Measurements from ENCODE around the gene CARD14.
A peak's percentile ranks its signal among the peaks of the same experiment; 100 is the strongest.

CARD14 gene

GRCh38 chr17:80212962-80213642, 43.3 kb downstream of the CARD14 start:
- DNase-seq: no peak

DNA sequence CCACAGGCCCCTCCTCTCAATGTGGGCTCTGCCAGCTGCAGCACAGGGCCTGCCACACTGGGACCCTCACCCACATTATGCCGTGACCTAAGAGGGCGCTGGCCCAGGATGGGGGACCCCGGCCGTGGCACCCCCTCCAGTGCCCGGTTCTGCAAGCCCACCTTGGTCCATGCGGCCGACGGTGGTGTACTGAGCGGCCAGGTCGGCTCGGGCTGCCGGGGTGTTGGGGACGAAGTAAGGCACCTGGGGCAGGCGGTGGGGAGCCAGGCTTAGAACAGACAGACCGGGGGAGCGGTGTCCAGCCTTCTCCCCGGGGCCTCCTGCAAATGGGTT, 43.8 kb downstream of the CARD14 start:
- no peak for DNase-seq

DNA sequence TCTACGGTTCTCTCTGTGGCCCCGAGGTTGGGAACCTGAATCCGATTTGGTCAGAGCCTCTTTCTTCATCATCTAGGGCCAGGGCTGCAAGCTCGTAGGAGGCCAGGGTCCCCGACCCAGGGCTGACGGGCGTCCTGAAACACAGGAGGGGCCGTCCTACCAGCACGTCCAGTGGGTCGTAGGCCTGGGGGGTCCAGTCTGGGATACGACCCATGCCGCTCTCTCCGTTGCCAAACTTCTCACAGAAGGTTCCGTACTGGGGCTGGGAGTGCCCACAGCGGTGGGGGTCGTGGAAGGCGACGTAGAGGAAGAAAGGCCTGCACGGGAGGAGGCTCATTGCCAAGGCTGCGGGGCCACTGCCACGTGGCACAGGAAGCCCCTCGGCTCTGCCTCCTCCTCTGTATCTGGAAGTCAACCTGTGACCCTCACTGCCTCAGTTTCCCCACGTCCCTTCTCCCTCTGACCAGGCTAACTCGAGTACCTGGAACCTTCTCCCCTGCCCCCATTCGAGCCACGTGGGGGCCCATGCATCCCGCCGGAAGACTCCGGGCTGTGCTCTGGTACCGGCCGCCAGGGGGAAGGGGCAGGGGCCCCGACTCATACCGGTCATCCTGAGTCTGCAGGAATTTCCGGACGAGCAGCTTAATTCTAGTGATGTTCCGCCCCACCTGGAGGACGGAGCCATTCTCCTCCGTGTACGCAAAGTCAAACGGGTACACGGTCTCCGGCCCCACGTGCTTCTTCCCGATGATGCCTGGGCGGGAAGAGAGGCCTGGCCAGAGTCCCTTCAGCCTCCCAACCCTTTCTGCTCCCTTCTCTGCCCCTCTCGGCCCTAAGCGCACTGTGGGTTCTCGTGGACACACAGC, 44.4 kb downstream of the CARD14 start:
- no peak for DNase-seq

DNA sequence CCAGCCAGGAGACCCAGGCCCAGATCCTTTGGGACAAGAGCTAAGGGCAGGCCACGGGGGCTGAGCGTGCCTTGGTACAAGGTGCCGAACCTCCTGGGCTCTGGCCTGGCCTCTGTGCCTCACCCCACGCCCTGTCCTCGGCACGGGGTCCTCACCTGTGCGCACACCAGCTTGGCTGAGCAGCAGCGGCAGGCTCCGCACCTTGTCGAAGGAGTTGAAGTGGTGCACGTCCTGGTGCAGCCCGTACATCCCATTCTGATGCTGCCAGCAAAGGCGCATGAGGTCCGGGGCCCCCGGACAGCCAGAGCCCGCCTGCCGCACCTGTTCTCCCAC, 45.0 kb downstream of the CARD14 start:
- DNase-seq: no peak

DNA sequence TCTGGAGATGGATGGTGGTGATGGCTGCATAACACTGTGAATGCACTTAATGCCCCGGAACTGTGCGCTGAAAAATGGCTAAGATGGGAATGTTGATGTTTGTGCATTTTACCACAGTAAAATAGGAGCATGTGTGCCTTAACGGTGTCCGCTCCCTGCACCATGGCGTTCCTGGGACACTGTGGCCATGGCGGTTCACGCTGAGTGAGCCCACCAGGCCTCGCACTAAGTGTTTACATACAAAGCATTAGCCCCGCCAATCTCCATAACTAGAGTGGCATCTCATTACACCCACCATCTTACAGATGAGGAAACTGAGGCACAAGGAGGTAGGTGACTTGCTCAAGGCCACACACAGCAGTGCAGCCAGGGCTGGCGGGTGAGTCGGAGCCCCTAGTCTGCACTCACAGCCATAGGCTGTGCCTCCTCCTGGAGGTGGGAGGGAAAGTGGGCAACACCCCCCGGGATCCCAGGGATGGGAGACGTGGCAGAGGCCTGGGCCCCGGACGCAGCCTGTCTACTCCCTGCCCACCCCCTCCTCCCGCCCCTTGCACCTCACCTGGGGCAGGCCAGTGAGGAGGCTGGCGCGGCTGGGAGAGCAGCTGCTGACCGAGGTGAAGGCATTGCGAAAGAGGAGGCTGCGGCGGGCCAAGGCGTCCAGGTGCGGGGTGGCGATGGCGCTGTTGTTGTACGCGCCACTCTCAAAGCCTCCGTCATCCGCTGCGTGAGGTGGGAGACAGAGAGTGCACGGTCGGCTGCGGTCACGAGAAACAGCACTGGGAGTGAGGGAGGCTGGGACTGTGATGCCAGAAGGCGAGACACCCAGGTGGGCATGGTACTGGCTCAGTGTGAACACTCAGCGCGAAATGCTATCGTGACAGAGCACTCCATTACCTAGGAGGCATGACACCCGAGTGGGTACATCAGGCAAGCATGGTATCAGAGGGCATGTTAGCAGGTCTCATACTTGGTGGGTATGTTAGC, 46.9 kb downstream of the CARD14 start:
- DNase-seq: peak; percentile 29

DNA sequence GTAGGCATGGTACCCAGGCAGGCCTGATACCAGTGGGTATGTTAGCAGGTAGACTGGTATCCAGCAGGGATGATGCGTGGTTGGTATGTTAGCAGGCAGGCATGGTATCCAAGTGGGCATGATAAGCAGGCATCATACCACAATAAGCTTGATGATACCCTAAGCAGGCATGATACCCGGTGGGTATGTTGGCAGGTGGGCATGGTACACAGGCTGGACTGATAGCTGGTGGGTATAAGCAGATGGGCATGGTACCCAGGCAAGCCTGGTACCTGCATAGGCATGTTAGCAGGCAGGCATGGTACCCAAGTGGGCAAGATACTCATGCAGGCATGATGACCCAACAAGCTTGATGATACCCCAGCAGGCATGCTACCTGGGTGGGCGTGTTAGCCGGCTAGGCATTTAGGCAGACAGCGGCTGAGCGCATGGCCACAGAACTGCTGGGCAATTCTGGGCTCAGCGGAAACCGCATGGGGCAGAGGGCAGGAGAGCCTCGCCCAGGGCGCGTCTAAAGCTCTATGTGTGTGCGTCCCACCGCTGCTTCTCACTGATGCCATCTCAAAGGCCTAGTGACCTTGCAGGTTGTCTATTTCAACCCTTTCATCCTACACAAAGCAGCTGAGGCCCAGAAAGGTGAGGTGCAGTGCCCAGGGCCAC, 48.0 kb downstream of the CARD14 start:
- DNase-seq: no peak

DNA sequence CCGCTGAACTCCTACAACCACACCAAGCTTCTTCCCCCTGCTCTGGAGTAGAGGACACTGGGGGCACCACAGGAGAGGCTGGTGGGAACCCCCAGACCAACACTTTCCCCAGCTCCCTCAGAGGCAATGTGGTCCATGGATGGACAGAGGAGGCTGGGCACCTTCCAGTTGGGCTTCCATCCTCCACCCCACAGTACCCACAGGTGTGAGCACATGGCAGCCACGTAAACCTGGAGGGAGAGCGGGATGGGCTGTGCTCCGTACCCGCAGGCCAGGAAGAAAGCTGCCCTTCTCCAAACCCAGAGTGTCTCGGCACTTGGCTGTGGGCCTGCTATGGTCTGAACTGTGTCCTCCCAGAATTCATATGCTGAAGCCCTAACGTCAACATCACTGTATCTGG, 48.6 kb downstream of the CARD14 start:
- no peak for DNase-seq

DNA sequence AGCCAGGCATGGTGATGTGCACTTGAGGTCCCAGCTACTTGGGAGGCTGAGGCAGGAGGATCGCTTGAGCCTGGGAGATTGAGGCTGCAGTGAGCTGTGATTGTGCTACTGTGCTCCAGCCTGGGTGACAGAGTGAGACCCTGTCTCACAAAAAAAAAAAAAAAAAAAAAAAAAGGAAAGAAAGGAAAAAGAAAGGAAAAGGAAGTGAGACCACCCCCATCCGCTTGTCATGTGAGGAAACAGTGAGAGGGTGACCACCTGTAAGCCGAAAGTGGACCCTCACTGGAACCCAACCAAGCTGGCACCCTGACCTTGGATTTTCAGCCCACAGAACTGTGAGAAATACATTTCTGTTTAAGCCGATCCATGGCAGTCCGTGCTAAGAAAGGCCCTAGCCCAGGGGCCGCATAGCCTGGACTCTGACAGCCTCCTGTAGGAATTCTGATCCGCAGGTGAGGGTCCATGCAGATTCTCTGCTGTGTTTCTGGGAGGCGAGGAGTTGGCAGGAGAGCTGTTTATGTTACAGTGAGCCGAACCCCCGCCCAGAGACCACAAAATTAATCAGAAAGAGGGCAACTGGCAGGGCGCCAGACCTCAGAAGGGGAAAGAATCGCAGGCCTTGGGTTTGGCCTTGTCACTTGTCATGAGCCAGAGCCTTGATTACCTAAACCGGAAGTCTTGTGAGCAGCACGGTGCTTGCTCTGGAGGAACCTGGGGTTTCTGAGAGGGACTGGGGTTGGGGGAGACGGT, 49.4 kb downstream of the CARD14 start:
- peak; percentile 32 for DNase-seq

GRCh38 chr17:80219763-80220053, 49.9 kb downstream of the CARD14 start:
- no peak for DNase-seq

- DNase-seq: peak; percentile 75
Measured at GRCh38 chr17:80220054-80220735, 50.4 kb downstream of the CARD14 start, which contains the start of the genes SGSH and SLC26A11. Gene SGSH (minus strand): TSS chr17:80220333. CDS start chr17:80220313, 20 bp downstream. Gene SLC26A11 (plus strand): TSS chr17:80220427. CDS start chr17:80221561, 1,134 bp downstream.

GRCh38 chr17:80220736-80221215, 50.9 kb downstream of the CARD14 start:
- DNase-seq: no peak

DNA sequence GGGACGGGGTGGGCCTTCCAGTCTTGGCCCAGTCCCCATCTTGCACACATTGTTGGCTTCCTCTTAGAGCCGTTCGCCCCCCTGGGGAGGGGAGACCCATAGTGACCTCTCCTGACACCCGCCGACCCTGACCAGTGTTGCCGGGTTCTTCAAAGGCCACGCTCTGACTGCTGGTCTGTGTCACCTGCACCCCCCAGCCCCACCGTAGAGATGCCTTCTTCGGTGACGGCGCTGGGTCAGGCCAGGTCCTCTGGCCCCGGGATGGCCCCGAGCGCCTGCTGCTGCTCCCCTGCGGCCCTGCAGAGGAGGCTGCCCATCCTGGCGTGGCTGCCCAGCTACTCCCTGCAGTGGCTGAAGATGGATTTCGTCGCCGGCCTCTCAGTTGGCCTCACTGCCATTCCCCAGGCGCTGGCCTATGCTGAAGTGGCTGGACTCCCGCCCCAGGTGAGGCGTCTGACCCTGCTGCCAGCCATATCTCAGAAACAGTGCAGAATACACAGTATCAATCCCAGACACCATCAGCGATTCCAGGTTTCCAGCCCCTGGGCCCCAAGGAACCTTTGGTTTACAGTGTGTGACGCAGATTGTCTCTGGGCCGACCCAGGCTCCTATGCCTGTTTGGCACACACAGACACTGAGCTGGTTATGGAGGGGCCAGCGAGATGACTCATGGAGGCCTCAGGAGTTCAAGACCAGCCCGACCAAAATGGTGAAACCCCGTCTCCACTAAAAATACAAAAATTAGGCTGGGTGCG, 51.7 kb downstream of the CARD14 start:
- DNase-seq: no peak

GRCh38 chr17:80222376-80223141, 52.7 kb downstream of the CARD14 start:
- no peak for DNase-seq

GRCh38 chr17:80223142-80223815, 53.4 kb downstream of the CARD14 start:
- no peak for DNase-seq

- DNase-seq: no peak
Measured at GRCh38 chr17:80223838-80224497, 54.1 kb downstream of the CARD14 start.

- no peak for DNase-seq
Measured at GRCh38 chr17:80224683-80225082, 54.9 kb downstream of the CARD14 start.

DNA sequence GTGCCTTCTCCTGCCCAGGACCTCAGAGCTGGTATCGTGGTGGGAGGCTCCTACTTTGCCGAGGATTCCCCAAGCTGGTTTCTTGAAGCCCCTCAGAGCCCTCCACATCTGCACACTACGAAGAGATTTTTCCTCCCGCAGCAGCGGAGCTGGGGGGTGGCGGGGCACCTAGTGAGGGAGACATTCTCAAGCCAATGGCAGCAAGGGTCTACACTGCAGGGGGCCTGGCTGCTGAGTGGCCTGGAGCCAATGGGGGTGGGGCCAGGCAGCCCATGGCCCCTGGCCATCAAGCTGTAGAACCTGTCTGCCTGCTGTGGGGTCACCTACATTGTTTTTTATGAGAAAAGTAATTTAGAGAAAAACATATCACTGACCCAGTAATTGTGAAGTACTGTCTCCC, 55.4 kb downstream of the CARD14 start:
- no peak for DNase-seq

DNA sequence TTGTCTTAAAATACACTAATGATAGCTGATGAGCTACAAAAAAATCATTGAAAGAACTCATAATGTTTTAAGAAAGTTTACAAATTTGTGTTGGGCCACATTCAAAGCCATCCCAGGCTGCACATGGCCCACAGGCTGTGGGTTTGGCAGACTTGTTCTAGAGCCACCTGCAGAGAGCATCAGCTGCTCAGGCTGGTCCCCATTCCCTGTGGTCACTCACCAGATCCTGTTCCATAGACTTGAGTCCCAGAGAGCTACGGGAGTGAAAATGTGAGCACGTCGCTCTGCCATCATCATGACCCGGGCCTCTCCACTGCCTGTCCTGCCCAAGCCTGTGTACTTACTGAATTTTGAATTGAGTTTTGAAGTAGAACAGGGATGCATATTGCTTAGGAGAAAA, 57.3 kb downstream of the CARD14 start:
- DNase-seq: no peak

DNA sequence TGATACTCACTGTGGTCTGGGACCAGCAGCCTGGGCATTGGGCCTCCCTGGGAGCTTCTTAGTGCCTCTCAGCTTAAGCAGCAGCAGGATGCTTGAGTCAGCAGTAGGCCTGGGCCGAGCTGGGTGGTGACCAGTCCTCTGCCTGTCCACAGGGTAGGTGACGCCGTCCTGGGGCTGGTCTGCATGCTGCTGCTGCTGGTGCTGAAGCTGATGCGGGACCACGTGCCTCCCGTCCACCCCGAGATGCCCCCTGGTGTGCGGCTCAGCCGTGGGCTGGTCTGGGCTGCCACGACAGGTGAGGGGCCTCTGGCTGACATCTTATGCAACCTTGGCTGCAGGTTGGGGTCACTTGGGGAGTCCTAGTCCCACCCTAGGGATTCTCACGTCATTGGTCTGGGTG, 57.8 kb downstream of the CARD14 start:
- no peak for DNase-seq
